Liver (tissue), 9 donors: Measurements from ENCODE around the gene TAF7. TPM values are rescaled to one million over a fixed set of nuclear protein-coding genes. Genes with fewer than 3 reads are reported as not detected.

Source experiments
- DNase-seq: peaks from one replicate; pipeline ENCODE4 v3.0.0-alpha.2; 2017; ENCODE audit warnings: low spot score
- H3K27ac ChIP-seq, 2 donors: one replicate each; pipeline ENCODE4 v1.7.0; 2013; ENCODE audit warnings: inconsistent platforms in 2 of 2, low read length in 2 of 2, control low read depth in 1 of 2, low read depth in 1 of 2, mild to moderate bottlenecking in 1 of 2
- H3K27me3 ChIP-seq, 4 donors: one replicate each; pipeline versions ENCODE4 v1.6.1 to v1.7.0; 2013; ENCODE audit warnings: low read length in 3 of 4, inconsistent platforms in 1 of 4, mild to moderate bottlenecking in 1 of 4, moderate library complexity in 1 of 4; ENCODE audit not compliant: control insufficient read depth in 4 of 4, insufficient read depth in 4 of 4
- H3K36me3 ChIP-seq, 4 donors: one replicate each; pipeline versions ENCODE4 v1.6.1 to v1.7.0; 2013; ENCODE audit warnings: low read length in 3 of 4, mild to moderate bottlenecking in 3 of 4, low read depth in 1 of 4, moderate library complexity in 1 of 4; ENCODE audit not compliant: control insufficient read depth in 4 of 4, insufficient read depth in 3 of 4
- H3K4me1 ChIP-seq, 4 donors: one replicate each; pipeline versions ENCODE4 v1.6.1 to v1.7.0; 2013; ENCODE audit warnings: low read length in 3 of 4, mild to moderate bottlenecking in 3 of 4, moderate library complexity in 1 of 4; ENCODE audit not compliant: control insufficient read depth in 4 of 4, insufficient read depth in 4 of 4
- H3K4me3 ChIP-seq, 3 donors: one replicate each; pipeline versions ENCODE4 v1.6.1 to v1.7.0; 2013; ENCODE audit warnings: low read length in 3 of 3, control low read depth in 1 of 3, low read depth in 1 of 3, mild to moderate bottlenecking in 1 of 3
- H3K9ac ChIP-seq, 2 donors: one replicate each; pipeline ENCODE4 v1.7.0; 2013; ENCODE audit warnings: low read length in 2 of 2, mild to moderate bottlenecking in 2 of 2, moderate library complexity in 2 of 2, control low read depth in 1 of 2, low read depth in 1 of 2
- H3K9me3 ChIP-seq, 4 donors: one replicate each; pipeline versions ENCODE4 v1.6.1 to v1.7.0; 2013; ENCODE audit warnings: low read length in 3 of 4; ENCODE audit not compliant: control insufficient read depth in 4 of 4
- EGR1 ChIP-seq, 2 donors: IDR thresholded peaks; 2 replicates each; pipeline ENCODE4 v1.6.1; 2016 to 2018; ENCODE audit warnings: antibody characterized with exemption in 2 of 2, low read depth in 2 of 2
- FOXA1 ChIP-seq: IDR thresholded peaks from 2 replicates; pipeline ENCODE4 v1.6.1; 2016; ENCODE audit warnings: antibody characterized with exemption
- FOXA2 ChIP-seq: IDR thresholded peaks from 2 replicates; pipeline ENCODE4 v1.6.1; 2016; ENCODE audit warnings: antibody characterized with exemption
- GABPA ChIP-seq, 2 donors: IDR thresholded peaks in 1 of 2; conservative IDR thresholded peaks in 1 of 2; 2 replicates each; pipeline ENCODE4 v1.6.1; 2016; ENCODE audit warnings: antibody characterized with exemption in 2 of 2, mild to moderate bottlenecking in 1 of 2, moderate library complexity in 1 of 2
- HNF4A ChIP-seq, 2 donors: conservative IDR thresholded peaks; 2 replicates each; pipeline ENCODE4 v1.6.1; 2016; ENCODE audit warnings: antibody characterized with exemption in 2 of 2, mild to moderate bottlenecking in 2 of 2
- HNF4G ChIP-seq: IDR thresholded peaks from 2 replicates; pipeline ENCODE4 v1.6.1; 2016; ENCODE audit warnings: antibody characterized with exemption
- JUND ChIP-seq, 2 donors: IDR thresholded peaks; 2 replicates each; pipeline ENCODE4 v1.6.1; 2016; ENCODE audit warnings: antibody characterized with exemption in 2 of 2
- NR2F2 ChIP-seq: IDR thresholded peaks from 2 replicates; pipeline ENCODE4 v1.6.1; 2016; ENCODE audit warnings: antibody characterized with exemption
- RAD21 ChIP-seq, 2 donors: IDR thresholded peaks; 2 replicates each; pipeline ENCODE4 v1.6.1; 2016; ENCODE audit warnings: antibody characterized with exemption in 2 of 2, mild to moderate bottlenecking in 2 of 2
- RXRA ChIP-seq, 2 donors: IDR thresholded peaks; 2 replicates each; pipeline ENCODE4 v1.6.1; 2017 to 2018; ENCODE audit warnings: antibody characterized with exemption in 2 of 2, mild to moderate bottlenecking in 1 of 2
- SP1 ChIP-seq: IDR thresholded peaks from 2 replicates; pipeline ENCODE4 v1.6.1; 2018; ENCODE audit warnings: antibody characterized with exemption, mild to moderate bottlenecking
- TAF1 ChIP-seq: conservative IDR thresholded peaks from 2 replicates; pipeline ENCODE4 v1.6.1; 2016; ENCODE audit warnings: antibody characterized with exemption, mild to moderate bottlenecking
- YY1 ChIP-seq: IDR thresholded peaks from 2 replicates; pipeline ENCODE4 v1.6.1; 2016; ENCODE audit warnings: antibody characterized with exemption, mild to moderate bottlenecking
- WGBS: extraction: QIAGEN DNeasy Blood & Tissue Kit; methylation state at CpG from one replicate; pipeline ENCODE4 v1.1.7; 2013; 5-methylcytosine and 5-hydroxymethylcytosine counted together
- polyA plus RNA-seq, 2 donors: library from polyadenylated mRNA; stranded (reverse) in 1 of 2; unstranded in 1 of 2; fragments of 200-250 nt in 1 of 2; fragments of >200 nt in 1 of 2; fragmentation: Nextera tagmentation in 1 of 2; extraction: Ambion mirVana in 1 of 2; gene quantifications; one replicate each; pipeline versions ENCODE4 v1.2.1 to v1.2.3, GENCODE V29; 2013 to 2015
- total RNA-seq, 2 donors: library from RNA; depleted of rRNA; stranded (reverse); fragments of >200 nt; gene quantifications; one replicate each; pipeline ENCODE4 v1.2.3, GENCODE V29; 2014
- TF ChIP-seq, protein P1 (sequence below): IDR thresholded peaks from 2 replicates; pipeline ENCODE4 v1.6.1; 2016; ENCODE audit warnings: antibody characterized with exemption
- TF ChIP-seq, protein P2 (sequence below): IDR thresholded peaks from 2 replicates; pipeline ENCODE4 v1.6.1; 2016; ENCODE audit warnings: antibody characterized with exemption
- TF ChIP-seq, protein P3 (sequence below): IDR thresholded peaks from 2 replicates; pipeline ENCODE4 v1.6.1; 2016; ENCODE audit warnings: antibody characterized with exemption
- TF ChIP-seq, protein P4 (sequence below): fragments of 150-350 bp; IDR thresholded peaks from 2 replicates; pipeline ENCODE4 v1.5.1; 2017; ENCODE audit warnings: improper control_type of control experiment, low read depth, low read length; ENCODE audit not compliant: missing input control
- TF ChIP-seq, protein P5 (sequence below): IDR thresholded peaks from 2 replicates; pipeline ENCODE4 v1.6.1; 2016; ENCODE audit warnings: antibody characterized with exemption, mild to moderate bottlenecking
- donor health status: healthy.
- donor health status: healthy.
- donor health status: healthy.
- donor health status: healthy.
- donor health status: healthy.

Gene TAF7
- total and polyA plus RNA-seq, 4 donors, result 23.5 to 36.3 (median 28.2) TPM

DNA sequence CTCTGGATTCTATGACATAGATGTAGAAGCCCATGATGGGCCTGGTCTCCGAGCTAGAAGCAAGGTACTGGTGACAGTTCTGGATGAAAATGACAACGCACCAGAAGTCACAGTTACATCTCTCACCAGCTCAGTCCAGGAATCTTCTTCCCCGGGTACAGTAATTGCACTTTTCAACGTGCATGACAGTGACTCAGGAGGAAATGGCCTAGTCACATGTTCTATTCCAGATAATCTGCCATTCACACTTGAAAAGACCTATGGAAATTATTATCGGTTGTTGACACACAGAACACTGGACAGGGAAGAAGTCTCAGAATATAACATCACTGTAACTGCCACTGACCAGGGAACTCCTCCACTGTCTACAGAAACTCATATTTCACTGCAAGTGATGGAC is 35.5 kb upstream of the TAF7 start:
- no peak for DNase-seq
- H3K27ac ChIP-seq, result no peak overlapping the region
- TF ChIP-seq YY1 (no peak), FOXA1 (no peak), GABPA (IDR thresholded peaks at IDR 0.05 in 1 of 2, conservative IDR thresholded peaks at IDR 0.05 in 1 of 2) (no peak), EGR1 (IDR thresholded peaks at IDR 0.05; ENCODE audit: low read depth in 2 of 2) (no peak), JUND (IDR thresholded peaks at IDR 0.05) (no peak), SP1 (no peak), TAF1 (no peak), FOXA2 (no peak), RAD21 (IDR thresholded peaks at IDR 0.05) (no peak), HNF4G (no peak), RXRA (IDR thresholded peaks at IDR 0.05) (no peak)
- TF ChIP-seq, protein P1, sequence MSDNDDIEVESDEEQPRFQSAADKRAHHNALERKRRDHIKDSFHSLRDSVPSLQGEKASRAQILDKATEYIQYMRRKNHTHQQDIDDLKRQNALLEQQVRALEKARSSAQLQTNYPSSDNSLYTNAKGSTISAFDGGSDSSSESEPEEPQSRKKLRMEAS, result no peak
- TF ChIP-seq, protein P2, sequence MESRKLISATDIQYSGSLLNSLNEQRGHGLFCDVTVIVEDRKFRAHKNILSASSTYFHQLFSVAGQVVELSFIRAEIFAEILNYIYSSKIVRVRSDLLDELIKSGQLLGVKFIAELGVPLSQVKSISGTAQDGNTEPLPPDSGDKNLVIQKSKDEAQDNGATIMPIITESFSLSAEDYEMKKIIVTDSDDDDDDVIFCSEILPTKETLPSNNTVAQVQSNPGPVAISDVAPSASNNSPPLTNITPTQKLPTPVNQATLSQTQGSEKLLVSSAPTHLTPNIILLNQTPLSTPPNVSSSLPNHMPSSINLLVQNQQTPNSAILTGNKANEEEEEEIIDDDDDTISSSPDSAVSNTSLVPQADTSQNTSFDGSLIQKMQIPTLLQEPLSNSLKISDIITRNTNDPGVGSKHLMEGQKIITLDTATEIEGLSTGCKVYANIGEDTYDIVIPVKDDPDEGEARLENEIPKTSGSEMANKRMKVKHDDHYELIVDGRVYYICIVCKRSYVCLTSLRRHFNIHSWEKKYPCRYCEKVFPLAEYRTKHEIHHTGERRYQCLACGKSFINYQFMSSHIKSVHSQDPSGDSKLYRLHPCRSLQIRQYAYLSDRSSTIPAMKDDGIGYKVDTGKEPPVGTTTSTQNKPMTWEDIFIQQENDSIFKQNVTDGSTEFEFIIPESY, result no peak
- TF ChIP-seq, protein P3, sequence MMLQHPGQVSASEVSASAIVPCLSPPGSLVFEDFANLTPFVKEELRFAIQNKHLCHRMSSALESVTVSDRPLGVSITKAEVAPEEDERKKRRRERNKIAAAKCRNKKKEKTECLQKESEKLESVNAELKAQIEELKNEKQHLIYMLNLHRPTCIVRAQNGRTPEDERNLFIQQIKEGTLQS, result no peak
- TF ChIP-seq, protein P4, sequence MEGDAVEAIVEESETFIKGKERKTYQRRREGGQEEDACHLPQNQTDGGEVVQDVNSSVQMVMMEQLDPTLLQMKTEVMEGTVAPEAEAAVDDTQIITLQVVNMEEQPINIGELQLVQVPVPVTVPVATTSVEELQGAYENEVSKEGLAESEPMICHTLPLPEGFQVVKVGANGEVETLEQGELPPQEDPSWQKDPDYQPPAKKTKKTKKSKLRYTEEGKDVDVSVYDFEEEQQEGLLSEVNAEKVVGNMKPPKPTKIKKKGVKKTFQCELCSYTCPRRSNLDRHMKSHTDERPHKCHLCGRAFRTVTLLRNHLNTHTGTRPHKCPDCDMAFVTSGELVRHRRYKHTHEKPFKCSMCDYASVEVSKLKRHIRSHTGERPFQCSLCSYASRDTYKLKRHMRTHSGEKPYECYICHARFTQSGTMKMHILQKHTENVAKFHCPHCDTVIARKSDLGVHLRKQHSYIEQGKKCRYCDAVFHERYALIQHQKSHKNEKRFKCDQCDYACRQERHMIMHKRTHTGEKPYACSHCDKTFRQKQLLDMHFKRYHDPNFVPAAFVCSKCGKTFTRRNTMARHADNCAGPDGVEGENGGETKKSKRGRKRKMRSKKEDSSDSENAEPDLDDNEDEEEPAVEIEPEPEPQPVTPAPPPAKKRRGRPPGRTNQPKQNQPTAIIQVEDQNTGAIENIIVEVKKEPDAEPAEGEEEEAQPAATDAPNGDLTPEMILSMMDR, result no peak
- peaks cover 0 to 2% (median 0%) of the 10 kb centered on the region in 4 donors for H3K27me3 ChIP-seq
- no peak overlapping the region for H3K9ac ChIP-seq
- H3K9me3 ChIP-seq, result peaks cover 36 to 69% (median 47%) of the 10 kb centered on the region in 4 donors
- WGBS, result 60% methylated on average over 5 of the region's 5 CpGs
- peak overlapping the region in 1 of 3 donors; percentile 1 for H3K4me3 ChIP-seq
- H3K4me1 ChIP-seq, result no peaks in the 10 kb centered on the region
- peaks cover 0 to 3% (median 0%) of the 10 kb centered on the region in 4 donors for H3K36me3 ChIP-seq

DNA sequence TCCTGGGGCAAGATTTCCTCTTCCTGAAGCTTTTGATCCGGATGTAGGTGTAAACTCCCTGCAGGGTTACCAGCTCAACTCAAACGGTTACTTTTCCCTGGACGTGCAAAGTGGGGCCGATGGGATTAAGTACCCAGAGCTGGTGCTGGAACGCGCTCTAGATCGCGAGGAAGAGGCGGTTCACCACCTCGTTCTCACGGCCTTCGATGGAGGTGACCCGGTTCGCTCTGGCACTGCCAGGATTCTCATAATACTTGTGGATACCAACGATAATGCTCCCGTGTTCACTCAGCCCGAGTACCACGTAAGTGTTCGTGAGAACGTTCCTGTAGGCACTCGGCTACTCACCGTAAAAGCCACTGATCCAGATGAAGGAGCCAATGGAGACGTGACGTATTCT is 35.1 kb upstream of the TAF7 start:
- TF ChIP-seq JUND (IDR thresholded peaks at IDR 0.05) (no peak), HNF4A (conservative IDR thresholded peaks at IDR 0.05) (no peak), RAD21 (IDR thresholded peaks at IDR 0.05) (no peak), NR2F2 (no peak), FOXA1 (no peak), TAF1 (no peak), HNF4G (no peak), FOXA2 (no peak), RXRA (IDR thresholded peaks at IDR 0.05) (no peak), YY1 (no peak)
- TF ChIP-seq, protein P5, sequence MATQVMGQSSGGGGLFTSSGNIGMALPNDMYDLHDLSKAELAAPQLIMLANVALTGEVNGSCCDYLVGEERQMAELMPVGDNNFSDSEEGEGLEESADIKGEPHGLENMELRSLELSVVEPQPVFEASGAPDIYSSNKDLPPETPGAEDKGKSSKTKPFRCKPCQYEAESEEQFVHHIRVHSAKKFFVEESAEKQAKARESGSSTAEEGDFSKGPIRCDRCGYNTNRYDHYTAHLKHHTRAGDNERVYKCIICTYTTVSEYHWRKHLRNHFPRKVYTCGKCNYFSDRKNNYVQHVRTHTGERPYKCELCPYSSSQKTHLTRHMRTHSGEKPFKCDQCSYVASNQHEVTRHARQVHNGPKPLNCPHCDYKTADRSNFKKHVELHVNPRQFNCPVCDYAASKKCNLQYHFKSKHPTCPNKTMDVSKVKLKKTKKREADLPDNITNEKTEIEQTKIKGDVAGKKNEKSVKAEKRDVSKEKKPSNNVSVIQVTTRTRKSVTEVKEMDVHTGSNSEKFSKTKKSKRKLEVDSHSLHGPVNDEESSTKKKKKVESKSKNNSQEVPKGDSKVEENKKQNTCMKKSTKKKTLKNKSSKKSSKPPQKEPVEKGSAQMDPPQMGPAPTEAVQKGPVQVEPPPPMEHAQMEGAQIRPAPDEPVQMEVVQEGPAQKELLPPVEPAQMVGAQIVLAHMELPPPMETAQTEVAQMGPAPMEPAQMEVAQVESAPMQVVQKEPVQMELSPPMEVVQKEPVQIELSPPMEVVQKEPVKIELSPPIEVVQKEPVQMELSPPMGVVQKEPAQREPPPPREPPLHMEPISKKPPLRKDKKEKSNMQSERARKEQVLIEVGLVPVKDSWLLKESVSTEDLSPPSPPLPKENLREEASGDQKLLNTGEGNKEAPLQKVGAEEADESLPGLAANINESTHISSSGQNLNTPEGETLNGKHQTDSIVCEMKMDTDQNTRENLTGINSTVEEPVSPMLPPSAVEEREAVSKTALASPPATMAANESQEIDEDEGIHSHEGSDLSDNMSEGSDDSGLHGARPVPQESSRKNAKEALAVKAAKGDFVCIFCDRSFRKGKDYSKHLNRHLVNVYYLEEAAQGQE, result no peak
- TF ChIP-seq, protein P1, result no peak
- TF ChIP-seq, protein P2, result no peak
- peaks cover 32 to 69% (median 47%) of the 10 kb centered on the region in 4 donors for H3K9me3 ChIP-seq
- H3K27ac ChIP-seq, result no peak overlapping the region
- H3K9ac ChIP-seq, result no peak overlapping the region
- H3K4me3 ChIP-seq, result peak overlapping the region in 2 of 3 donors; percentile 29 to 45
- H3K4me1 ChIP-seq, result no peaks in the 10 kb centered on the region
- no peak for DNase-seq
- H3K36me3 ChIP-seq, result peaks cover 0 to 3% (median 0%) of the 10 kb centered on the region in 4 donors
- 38% methylated on average over 24 of the region's 24 CpGs for WGBS
- peaks cover 0 to 2% (median 0%) of the 10 kb centered on the region in 4 donors for H3K27me3 ChIP-seq
